Breast epithelium (tissue), 3 donors: ENCODE results near the gene LIME1.

Experiments
- POLR2A ChIP-seq: fragments of 450-650 bp; IDR thresholded peaks from one replicate; pipeline ENCODE4 v1.6.1; 2016; ENCODE audit warnings: antibody characterized with exemption, mild to moderate bottlenecking, moderate library complexity
- TF ChIP-seq, protein P1 (sequence below), 3 donors: fragments of 450-650 bp; IDR thresholded peaks; one replicate each; pipeline ENCODE4 v1.5.1; 2016 to 2017; ENCODE audit warnings: antibody characterized with exemption in 3 of 3, mild to moderate bottlenecking in 3 of 3, moderate library complexity in 3 of 3

DNA sequence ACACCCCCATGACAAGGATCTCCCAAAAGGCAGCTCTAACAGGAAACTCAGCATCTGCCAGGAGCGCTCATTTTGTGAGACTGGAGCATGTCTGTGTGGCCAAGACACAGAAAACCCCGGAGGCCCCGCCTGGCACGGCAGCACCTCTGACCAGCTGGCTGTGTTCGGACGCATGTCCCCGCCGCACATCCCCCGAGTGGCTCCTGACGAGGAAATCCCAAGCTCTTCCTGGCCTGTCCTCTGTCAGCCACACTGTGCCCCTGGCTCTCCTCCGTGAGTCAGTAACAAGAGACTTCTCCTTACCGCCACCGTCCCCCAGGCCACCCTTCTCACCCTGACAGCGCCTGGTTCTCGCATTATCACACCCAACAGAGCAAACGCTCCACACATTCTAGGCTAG lies 17.5 kb downstream of the LIME1 start:
- TF ChIP-seq, protein P1, sequence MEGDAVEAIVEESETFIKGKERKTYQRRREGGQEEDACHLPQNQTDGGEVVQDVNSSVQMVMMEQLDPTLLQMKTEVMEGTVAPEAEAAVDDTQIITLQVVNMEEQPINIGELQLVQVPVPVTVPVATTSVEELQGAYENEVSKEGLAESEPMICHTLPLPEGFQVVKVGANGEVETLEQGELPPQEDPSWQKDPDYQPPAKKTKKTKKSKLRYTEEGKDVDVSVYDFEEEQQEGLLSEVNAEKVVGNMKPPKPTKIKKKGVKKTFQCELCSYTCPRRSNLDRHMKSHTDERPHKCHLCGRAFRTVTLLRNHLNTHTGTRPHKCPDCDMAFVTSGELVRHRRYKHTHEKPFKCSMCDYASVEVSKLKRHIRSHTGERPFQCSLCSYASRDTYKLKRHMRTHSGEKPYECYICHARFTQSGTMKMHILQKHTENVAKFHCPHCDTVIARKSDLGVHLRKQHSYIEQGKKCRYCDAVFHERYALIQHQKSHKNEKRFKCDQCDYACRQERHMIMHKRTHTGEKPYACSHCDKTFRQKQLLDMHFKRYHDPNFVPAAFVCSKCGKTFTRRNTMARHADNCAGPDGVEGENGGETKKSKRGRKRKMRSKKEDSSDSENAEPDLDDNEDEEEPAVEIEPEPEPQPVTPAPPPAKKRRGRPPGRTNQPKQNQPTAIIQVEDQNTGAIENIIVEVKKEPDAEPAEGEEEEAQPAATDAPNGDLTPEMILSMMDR (IDR thresholded peaks at IDR 0.05), result no peak
- TF ChIP-seq POLR2A, result no peak
